Stimulated activated CD8-positive, alpha-beta memory T cell treated with anti-CD3 and anti-CD28 coated beads, Interleukin-4, amount 100 ng/mL, for 24 hours (primary cell): ENCODE results near the gene MMP14.
A peak's percentile ranks its signal among the peaks of the same experiment; 100 is the strongest.

ENCODE experiments used
- DNase-seq: peaks from one replicate; pipeline ENCODE4 v3.0.0-alpha.2; 2020; ENCODE audit warnings: low read depth

The MMP14 gene

GRCh38 chr14:22884738-22885523 is 48.5 kb downstream of the MMP14 start:
- DNase-seq, result no peak

GRCh38 chr14:22885975-22886374 is 49.6 kb downstream of the MMP14 start:
- no peak for DNase-seq

- peak; percentile 61 for DNase-seq
These were observed 50.3 kb downstream of the MMP14 start for GRCh38 chr14:22886500-22887259.

GRCh38 chr14:22887260-22887989 is 51.0 kb downstream of the MMP14 start:
- DNase-seq, result no peak

GRCh38 chr14:22887990-22888378 is 51.6 kb downstream of the MMP14 start:
- DNase-seq, result no peak

- no peak for DNase-seq
These were observed 52.3 kb downstream of the MMP14 start for GRCh38 chr14:22888662-22889061.

- no peak for DNase-seq
These were observed 54.0 kb downstream of the MMP14 start for GRCh38 chr14:22890416-22890815.

GRCh38 chr14:22892488-22892887 is 56.1 kb downstream of the MMP14 start:
- DNase-seq, result no peak

GRCh38 chr14:22893706-22894105 is 57.3 kb downstream of the MMP14 start:
- no peak for DNase-seq

GRCh38 chr14:22895402-22895801 is 59.0 kb downstream of the MMP14 start:
- no peak for DNase-seq

GRCh38 chr14:22896356-22896755 is 60.0 kb downstream of the MMP14 start:
- no peak for DNase-seq

- DNase-seq, result no peak
These were observed 60.4 kb downstream of the MMP14 start for GRCh38 chr14:22896760-22897159.

GRCh38 chr14:22897357-22897756 is 61.0 kb downstream of the MMP14 start:
- DNase-seq, result no peak
